ENCODE measurements around the gene HTR1E. TPM values are rescaled to one million over a fixed set of nuclear protein-coding genes. Genes with fewer than 3 reads are reported as not detected.
"Not testable (repeated sequence)": the region's sequence is repeated elsewhere in the genome, so short reads cannot be mapped to it uniquely, and the experiment has no call there.

Gene HTR1E
- total RNA-seq, 1 experiment from 2014 or later = not detected

DNA sequence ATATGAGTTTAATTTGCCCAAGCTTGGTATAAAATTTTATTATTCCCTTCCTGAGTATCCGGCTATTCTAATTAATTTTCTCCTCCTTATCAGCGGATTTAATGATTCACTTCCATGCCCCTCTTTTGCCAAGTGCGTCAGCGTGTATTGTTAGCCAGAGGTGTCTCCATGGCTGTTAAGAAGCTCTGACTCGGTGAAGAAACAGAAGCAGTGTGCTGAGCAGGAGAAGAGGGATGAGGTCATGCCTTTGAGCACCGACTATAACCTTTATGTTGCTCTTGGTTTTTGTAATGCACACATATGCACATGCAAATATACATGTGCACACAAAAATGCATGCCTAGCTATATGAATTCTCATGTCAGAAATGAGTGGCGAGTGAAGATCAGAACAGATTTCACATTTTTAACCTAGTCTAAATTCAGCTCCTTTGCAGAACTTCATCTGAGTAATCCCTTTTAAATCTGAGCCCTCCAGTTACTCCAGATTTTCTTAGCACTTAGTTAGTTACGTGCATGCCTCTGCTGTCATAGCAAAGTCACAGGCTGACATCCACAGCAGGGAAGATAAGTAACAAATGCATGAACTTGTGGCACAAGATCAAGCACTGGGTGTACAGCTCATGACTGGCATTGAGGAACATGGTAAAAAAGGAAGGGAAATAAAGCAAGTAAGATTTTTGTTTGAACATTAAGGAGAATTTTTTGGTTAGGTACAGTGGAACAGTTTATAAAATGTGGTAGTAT is 24.3 kb downstream of the HTR1E start:
- Histone ChIP-seq H3K4me3 (no peak overlapping the region), H3K36me3 (no peaks in the 10 kb centered on the region), H3K9me3 (no peaks in the 10 kb centered on the region), H3K27me3 (no peaks in the 10 kb centered on the region; the same call in 1 of the 2 replicates)
- peak; percentile 38 for DNase-seq

DNA sequence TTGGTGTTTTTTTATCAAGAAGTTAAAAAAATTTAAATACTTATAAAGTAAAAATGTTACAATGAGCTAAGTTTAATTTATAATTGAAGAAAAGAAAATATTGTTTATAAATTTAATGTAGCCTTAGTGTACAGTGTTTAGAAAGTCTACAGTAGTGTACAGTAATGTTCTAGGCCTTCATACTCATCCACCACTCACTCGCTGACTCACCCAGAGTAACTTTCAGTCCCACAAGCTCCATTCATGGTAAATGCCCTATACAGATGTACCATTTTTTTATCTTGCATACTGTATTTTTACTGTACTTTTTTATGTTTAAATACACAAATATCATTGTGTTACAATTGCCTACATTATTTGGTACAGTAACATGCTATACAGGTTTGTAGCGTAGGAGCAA is 26.0 kb downstream of the HTR1E start:
- DNase-seq = peak; percentile 31
- Histone ChIP-seq H3K27me3 (no peaks in the 10 kb centered on the region; the same call in 1 of the 2 replicates), H3K9me3 (no peaks in the 10 kb centered on the region), H3K36me3 (no peaks in the 10 kb centered on the region), H3K4me3 (no peak overlapping the region)

DNA sequence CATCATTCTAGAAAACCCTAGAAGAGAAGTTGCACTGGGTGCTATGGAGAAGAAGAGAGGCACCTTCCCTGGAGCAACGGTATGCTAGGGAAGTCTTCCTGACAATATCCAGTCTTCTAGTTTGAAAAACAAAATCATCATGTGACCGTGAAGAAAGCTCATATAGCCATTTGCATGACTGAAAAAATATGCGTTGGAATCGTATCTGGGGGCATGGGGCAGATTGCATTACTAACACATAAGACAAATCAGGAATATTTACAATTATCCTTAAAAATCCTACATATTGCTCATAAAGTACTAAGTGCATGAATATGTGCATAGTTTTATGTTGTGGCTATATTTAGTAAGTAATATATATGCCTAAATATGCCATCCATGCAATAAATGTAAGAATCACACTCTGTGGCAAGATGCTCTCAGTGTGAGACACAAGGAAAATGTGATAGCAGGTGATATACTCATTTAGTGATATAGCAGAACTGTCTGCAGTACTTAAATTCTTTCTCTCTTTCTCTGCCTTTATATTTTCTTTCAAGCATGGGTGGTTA is 26.8 kb downstream of the HTR1E start:
- Histone ChIP-seq H3K9me3 (no peaks in the 10 kb centered on the region), H3K36me3 (no peaks in the 10 kb centered on the region), H3K27me3 (no peaks in the 10 kb centered on the region; the same call in 1 of the 2 replicates), H3K4me3 (no peak overlapping the region)
- DNase-seq = no peak

DNA sequence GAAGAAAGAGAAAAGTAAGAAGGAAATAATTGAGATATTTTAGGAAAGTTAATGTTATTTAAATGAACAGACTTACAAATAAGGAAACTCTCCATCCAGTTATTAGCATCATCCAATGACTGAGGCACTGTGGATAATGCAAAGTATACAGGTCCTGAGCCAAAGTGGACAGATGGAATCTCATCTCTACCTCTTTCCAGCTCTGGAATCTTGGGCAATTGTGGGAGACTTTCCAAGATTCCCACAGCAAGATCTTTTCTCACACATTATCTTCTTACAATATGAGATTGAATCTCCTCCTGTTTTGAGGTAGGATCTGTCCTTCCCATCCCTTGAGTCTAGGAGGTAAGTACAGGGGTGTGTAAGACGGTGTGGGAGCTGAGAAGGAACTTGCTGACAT is 28.9 kb downstream of the HTR1E start:
- DNase-seq = no peak
- Histone ChIP-seq H3K4me3 (no peak overlapping the region), H3K9me3 (no peaks in the 10 kb centered on the region)

DNA sequence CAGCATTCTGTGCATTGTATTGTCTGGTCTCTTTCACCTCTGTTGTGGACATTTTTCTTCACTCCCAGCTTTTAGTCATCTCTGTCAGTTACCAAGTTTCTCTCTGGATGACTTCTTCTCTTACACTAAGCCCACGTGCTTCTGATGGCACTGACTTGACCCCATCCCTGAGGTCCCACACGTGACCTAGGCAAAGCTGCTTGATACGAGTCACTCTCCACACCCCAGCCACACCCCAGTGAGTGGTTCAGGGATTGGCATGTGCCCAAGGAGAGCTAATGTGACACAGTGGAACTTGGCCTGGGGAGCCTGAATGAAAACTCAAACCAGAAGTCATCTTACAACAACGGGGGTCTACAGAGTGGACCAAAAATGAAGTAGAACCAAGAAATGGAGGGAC is 32.2 kb downstream of the HTR1E start:
- no peak overlapping the region for H3K4me3 ChIP-seq
- no peaks in the 10 kb centered on the region; the same call in none of the 2 replicates for H3K27me3 ChIP-seq
- H3K36me3 ChIP-seq = no peaks in the 10 kb centered on the region
- peak; percentile 47 for DNase-seq
- H3K9me3 ChIP-seq = no peaks in the 10 kb centered on the region

More for the DNA sequence above, 28.9 kb downstream of the HTR1E start:
- H3K36me3 ChIP-seq = no peaks in the 10 kb centered on the region
- no peaks in the 10 kb centered on the region; the same call in 1 of the 2 replicates for H3K27me3 ChIP-seq

DNA sequence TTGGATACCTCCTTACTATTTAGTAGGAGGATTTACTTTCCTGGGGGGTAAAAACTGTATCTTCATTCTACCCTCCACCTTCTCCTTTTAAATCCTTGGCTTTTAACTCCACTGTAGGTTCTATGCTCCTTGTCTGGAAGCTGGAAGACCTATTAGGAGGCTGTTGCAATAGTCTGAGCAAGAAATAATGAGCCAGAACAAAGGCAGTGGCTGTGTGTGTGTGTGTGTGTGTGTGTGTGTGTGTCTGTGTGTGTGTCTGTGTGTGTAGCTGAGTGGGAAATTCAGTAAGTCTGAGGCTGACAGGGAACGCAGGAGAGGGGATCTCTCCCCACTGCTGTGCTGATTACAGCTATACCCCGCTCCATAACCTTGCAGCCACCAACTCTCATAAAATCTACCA is 35.8 kb downstream of the HTR1E start:
- DNase-seq = no peak
- Histone ChIP-seq H3K4me3 (no peak overlapping the region), H3K36me3 (no peaks in the 10 kb centered on the region), H3K27me3 (peaks cover 11% of the 10 kb centered on the region), H3K9me3 (no peaks in the 10 kb centered on the region)

DNA sequence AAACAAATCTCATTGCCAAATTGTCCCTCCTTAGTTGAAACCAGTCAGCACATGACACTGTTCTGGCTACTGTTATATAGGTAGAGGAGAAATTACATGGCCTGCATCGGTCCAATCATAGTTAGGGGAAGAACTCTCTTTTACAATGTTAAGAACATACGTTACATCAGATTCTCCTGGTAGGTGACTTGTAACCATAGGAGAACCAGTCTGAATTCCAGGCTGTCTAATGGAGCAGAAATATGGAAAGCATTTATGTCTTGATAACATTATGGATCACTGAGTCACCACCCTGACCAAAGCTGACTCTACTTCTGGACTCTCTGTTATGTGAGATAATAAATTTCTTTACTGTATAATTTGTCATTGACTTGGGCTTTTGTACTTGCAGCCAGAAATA is 40.9 kb downstream of the HTR1E start:
- DNase-seq = no peak
- peaks cover 14% of the 10 kb centered on the region for H3K27me3 ChIP-seq
- H3K4me3 ChIP-seq = no peak overlapping the region
- H3K36me3 ChIP-seq = no peaks in the 10 kb centered on the region
- H3K9me3 ChIP-seq = no peaks in the 10 kb centered on the region

DNA sequence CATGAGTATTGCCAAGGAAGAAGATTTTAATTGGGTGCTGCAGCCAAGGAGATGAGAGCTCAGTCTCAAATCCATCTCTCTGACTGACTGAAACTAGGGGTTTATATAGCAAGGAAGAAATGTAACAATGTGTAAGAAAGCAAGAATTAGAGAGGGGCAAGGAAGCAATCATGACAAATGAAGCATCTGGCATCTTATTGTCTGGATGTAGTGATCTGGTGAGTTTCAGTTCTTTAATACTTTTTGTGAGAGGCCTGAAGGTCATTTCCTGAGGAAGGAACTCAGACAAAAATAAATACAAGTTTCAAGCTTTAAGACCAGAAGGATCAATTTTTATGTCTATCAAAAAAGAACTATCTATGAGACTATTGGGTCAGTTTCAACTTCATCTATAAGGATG is 64.2 kb downstream of the HTR1E start:
- Histone ChIP-seq H3K27me3 (peaks cover 4% of the 10 kb centered on the region), H3K4me3 (no peak overlapping the region), H3K36me3 (no peaks in the 10 kb centered on the region), H3K9me3 (peaks cover 5% of the 10 kb centered on the region; the same call in 1 of the 2 replicates)
- no peak for DNase-seq

DNA sequence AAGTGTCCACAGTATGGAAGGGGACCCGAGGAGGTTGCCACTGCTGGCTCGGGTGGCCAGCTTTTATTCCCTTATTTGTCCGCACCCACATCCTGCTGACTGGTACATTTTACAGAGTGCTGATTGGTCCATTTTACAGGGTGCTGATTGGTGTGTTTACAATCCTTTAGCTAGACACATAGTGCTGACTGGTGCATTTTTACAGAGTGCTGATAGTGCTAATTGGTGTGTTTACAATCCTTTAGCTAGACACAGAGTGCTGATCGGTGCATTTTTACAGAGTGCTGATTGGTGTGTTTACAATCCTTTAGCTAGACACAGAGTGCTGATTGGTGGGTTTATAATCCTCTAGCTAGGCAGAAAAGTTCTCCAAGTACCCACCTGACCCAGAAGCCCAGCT is 65.1 kb downstream of the HTR1E start:
- not testable (repeated sequence) for DNase-seq, H3K36me3 ChIP-seq, H3K4me3 ChIP-seq

DNA sequence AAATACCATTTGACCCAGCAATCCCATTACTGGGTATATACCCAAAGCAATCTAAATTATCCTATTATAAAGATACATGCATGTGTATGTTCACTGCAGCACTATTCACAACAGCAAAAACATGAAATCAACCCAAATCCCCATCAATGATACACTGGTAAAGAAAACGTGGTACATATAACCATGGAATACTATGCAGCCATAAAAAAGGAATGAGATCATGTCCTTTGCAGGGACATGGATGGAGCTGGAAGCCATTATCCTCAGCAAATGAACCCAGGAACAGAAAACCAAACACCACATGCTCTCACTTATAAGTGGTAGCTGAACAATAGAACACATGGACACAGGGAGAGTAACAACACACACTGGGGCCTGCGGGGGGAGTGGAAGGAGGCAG is 69.2 kb downstream of the HTR1E start:
- not testable (repeated sequence) for DNase-seq, H3K9me3 ChIP-seq, H3K4me3 ChIP-seq, H3K27me3 ChIP-seq, H3K36me3 ChIP-seq

More for the DNA sequence above, 65.1 kb downstream of the HTR1E start:
- H3K9me3 ChIP-seq, H3K27me3 ChIP-seq: not testable (repeated sequence)

DNA sequence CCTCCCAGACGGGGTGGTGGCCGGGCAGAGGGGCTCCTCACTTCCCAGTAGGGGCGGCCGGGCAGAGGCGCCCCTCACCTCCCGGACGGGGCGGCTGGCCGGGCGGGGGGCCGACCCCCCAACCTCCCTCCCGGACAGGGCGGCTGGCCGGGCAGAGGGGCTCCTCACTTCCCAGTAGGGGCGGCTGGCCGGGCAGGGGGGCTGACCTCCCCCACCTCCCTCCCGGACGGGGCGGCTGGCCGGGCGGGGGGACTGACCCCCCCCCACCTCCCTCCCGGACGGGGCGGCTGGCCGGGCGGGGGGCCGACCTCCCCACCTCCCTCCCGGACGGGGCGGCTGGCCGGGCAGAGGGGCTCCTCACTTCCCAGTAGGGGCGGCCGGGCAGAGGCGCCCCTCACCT is 72.3 kb downstream of the HTR1E start:
- not testable (repeated sequence) for H3K36me3 ChIP-seq, DNase-seq, H3K27me3 ChIP-seq, H3K9me3 ChIP-seq, H3K4me3 ChIP-seq

DNA sequence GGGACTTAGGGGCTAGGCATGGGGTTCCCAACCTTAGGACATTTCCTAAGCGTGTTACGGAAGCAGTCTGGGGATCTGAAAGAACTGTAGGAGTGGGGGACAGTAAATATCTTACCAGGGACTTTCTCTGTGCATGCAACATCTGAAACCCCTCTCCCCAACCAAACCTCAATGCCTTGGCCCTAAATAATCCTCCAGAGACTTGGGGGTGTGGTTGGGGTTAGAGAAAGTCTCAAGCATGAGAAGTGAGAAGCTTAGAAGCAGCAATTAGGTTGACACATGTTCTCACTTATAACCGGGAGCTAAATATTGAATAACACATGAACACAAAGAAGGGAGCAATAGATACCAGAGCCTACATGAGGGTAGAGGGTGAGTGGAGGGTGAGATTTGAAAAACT is 74.7 kb downstream of the HTR1E start:
- no peak for DNase-seq
- Histone ChIP-seq H3K27me3 (no peaks in the 10 kb centered on the region), H3K9me3 (no peaks in the 10 kb centered on the region), H3K4me3 (no peak overlapping the region), H3K36me3 (no peaks in the 10 kb centered on the region)

DNA sequence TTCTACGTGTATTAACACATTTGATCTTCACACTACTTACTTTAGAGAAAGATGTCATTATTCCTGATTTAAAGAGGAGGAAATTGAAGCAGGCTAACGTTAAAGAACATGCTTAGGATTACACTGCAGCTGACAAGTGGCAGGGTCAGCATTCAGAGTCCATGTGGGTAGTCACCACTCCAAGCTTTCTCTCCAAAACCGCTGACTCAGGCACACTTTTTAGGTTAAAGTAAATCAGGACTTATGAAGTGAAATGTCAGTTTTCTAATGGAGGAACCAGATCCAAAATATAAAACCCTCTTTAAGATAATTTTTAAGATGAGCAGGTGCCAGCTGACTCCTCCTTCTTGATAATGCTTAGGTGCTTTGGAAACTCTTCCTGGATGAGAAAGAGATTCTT is 75.4 kb downstream of the HTR1E start:
- Histone ChIP-seq H3K4me3 (no peak overlapping the region), H3K36me3 (no peaks in the 10 kb centered on the region), H3K9me3 (no peaks in the 10 kb centered on the region)

DNA sequence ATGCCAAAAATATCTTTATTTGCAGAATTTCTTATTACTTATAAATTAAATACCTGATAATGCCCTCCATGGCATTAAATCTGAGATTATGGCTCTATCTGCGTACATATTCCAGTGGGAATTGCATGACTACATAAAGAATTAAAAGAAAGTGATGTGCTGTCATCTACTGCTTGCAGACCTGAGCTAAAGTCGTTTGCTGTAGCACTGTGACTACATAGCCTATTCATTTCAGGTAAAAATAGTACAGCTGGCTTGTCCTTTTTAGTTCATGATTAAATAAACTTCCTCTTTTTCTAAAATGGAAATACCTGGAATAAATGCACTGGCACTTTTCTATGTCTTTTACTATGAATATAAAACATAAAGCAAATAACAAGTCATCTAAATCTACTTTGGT is 79.4 kb downstream of the HTR1E start:
- Histone ChIP-seq H3K36me3 (no peaks in the 10 kb centered on the region), H3K4me3 (no peak overlapping the region), H3K27me3 (no peaks in the 10 kb centered on the region), H3K9me3 (no peaks in the 10 kb centered on the region)
- DNase-seq = no peak

More for the DNA sequence above, 75.4 kb downstream of the HTR1E start:
- H3K27me3 ChIP-seq = no peaks in the 10 kb centered on the region
- DNase-seq = no peak

DNA sequence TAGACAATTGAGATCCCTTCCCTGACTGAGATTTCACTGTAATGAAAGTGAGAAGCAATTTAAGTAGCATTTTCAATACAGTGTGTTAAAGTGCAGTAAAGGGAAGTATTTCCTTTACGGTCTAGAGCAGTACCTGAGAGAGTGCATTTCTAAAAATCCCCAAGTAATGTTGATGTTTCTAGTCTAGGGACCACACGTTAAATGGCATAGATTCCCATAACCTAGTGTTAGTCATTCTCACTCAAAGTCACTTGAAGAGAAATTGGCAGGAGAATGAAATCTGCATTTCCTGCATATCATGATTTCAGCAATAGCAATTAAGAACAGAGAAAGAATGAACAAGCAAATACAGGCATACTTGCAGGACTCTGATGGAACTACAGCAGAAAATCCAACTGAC is 89.7 kb downstream of the HTR1E start:
- no peak for DNase-seq
- H3K4me3 ChIP-seq = no peak overlapping the region
- no peaks in the 10 kb centered on the region for H3K9me3 ChIP-seq
- no peaks in the 10 kb centered on the region for H3K36me3 ChIP-seq
- no peaks in the 10 kb centered on the region; the same call in 1 of the 2 replicates for H3K27me3 ChIP-seq

DNA sequence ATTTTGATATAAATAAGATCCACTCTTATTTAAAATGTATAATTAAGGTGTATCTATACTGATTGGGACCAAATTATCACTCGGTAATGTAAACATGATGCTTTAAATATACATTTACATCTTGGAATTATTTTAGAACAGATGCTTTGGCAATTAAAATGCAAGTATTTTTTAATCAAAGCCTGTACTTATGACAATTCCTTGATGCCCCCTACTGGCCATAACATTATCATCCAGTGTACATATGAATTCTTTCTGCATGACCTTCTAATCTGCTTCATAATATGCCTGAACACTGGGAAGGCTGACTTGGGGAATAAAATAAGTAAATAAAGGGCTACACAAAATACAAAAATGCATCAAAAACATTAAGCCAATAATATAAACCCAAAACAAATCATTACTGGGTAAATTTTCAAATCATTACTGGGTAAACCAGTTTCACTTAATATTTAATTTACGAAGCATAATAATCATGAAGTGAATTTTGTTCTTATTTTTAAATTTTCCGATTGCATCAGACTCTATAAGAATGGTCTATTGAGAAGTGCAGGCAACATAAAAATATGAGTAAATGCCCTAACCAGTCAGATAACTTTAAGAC is 92.5 kb downstream of the HTR1E start:
- no peaks in the 10 kb centered on the region for H3K9me3 ChIP-seq
- DNase-seq = no peak
- H3K27me3 ChIP-seq = no peaks in the 10 kb centered on the region; the same call in 1 of the 2 replicates
- no peaks in the 10 kb centered on the region for H3K36me3 ChIP-seq
- no peak overlapping the region for H3K4me3 ChIP-seq

DNA sequence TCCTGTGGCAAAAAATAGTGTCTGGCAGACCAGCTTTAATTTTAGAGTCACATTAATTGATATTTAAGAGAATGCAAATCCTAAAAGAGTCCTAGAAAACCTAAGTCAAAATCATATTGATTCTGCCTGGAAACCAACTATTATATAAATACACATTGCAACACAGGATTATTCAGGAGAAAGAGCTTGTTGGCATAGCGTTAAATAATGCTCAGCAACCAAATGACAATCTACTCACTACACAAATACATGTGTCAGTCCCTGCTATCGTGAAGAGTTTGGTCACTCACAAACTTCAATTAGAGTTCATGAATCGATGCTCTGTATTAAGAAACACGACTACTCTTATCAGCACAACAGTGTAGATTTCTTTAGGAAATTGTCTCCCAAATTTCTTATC is 103.4 kb downstream of the HTR1E start:
- H3K27me3 ChIP-seq = peaks cover 4% of the 10 kb centered on the region; the same call in 1 of the 2 replicates
- no peak overlapping the region for H3K4me3 ChIP-seq
- H3K36me3 ChIP-seq = no peaks in the 10 kb centered on the region
- no peaks in the 10 kb centered on the region for H3K9me3 ChIP-seq
- DNase-seq = no peak
